ENCODE data around the gene CAMKMT.

Gene CAMKMT

DNA sequence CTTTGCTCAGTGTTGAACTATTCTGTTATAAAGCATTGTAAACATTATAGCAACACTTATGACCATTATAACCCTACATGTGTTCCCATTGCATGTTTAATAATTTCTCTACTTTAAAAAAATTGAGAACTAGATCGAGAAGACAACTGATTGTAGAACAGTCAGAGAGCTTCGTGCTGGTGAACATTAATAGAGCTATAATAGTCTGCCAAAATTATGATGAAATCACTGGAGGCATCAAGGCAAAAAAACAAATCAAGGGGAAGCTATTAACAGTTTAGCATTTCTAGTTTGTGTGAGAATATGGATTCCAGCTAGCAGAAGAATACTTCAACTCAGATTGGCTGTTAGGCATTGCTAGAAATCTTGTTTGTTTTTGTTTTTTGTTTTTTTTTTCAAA is 284.2 kb downstream of the CAMKMT start:
- H3K4me3 ChIP-seq (ENCODE audit: insufficient read depth, low read depth, low read length, poor library complexity, severe bottlenecking) = no peak overlapping the region
- H3K36me3 ChIP-seq (ENCODE audit: control insufficient read depth, insufficient read depth, low read length) = no peaks in the 10 kb centered on the region
- H3K27ac ChIP-seq (ENCODE audit: insufficient read depth, low read length, poor library complexity, severe bottlenecking) = no peak overlapping the region
- DNase-seq = no peak
- no peaks in the 10 kb centered on the region for H3K9me3 ChIP-seq (ENCODE audit: control insufficient read depth, low read length)
- H3K4me1 ChIP-seq (ENCODE audit: control insufficient read depth, insufficient read depth, low read length, poor library complexity, severe bottlenecking) = no peaks in the 10 kb centered on the region
- no peaks in the 10 kb centered on the region for H3K27me3 ChIP-seq (replicated peaks; ENCODE audit: control insufficient read depth, insufficient read depth, low read length, poor library complexity, severe bottlenecking)

DNA sequence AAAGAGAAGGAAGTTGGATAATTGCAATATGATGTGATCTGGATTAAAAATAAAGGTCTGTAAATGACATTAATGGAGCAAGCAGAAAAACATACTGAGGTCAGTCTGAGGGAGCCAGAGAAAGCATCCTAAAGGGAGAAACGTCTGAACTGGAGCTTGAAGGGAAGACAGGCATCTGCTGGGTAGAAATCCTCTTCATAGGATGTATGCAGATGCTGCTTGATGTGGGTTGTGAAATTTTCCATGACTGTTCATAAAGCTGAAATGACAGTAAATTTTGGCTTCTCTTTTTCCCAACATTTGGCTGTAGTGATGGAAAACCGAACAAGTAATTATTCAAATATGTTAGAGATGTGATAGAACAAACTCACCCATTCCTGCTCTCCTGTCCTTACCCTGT is 287.6 kb downstream of the CAMKMT start:
- Histone ChIP-seq H3K4me3 (ENCODE audit: insufficient read depth, low read depth, low read length, poor library complexity, severe bottlenecking) (no peak overlapping the region), H3K9me3 (ENCODE audit: control insufficient read depth, low read length) (no peaks in the 10 kb centered on the region), H3K4me1 (ENCODE audit: control insufficient read depth, insufficient read depth, low read length, poor library complexity, severe bottlenecking) (no peaks in the 10 kb centered on the region), H3K27me3 (replicated peaks; ENCODE audit: control insufficient read depth, insufficient read depth, low read length, poor library complexity, severe bottlenecking) (no peaks in the 10 kb centered on the region), H3K36me3 (ENCODE audit: control insufficient read depth, insufficient read depth, low read length) (no peaks in the 10 kb centered on the region), H3K27ac (ENCODE audit: insufficient read depth, low read length, poor library complexity, severe bottlenecking) (no peak overlapping the region)
- DNase-seq = no peak

DNA sequence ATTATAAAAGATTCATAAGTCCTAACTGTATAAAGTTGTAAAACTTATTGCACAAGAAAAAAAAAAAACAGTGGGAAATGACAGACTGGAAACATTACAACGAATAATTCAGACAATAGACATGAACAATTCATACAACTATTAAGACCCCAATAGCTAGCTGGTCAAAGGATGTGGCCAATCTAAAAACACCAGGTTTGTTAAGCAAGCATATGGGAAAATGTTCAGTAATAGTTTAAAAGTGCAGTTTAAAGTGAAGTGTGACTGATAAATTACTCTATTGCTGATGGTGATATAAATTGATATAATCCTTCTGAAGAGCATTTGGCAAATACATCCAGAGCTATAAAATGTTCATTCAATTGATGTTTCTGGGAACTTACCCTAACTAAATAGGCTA is 289.0 kb downstream of the CAMKMT start:
- Histone ChIP-seq H3K36me3 (ENCODE audit: control insufficient read depth, insufficient read depth, low read length) (no peaks in the 10 kb centered on the region), H3K27me3 (replicated peaks; ENCODE audit: control insufficient read depth, insufficient read depth, low read length, poor library complexity, severe bottlenecking) (no peaks in the 10 kb centered on the region), H3K4me3 (ENCODE audit: insufficient read depth, low read depth, low read length, poor library complexity, severe bottlenecking) (no peak overlapping the region), H3K9me3 (ENCODE audit: control insufficient read depth, low read length) (no peaks in the 10 kb centered on the region), H3K27ac (ENCODE audit: insufficient read depth, low read length, poor library complexity, severe bottlenecking) (no peak overlapping the region), H3K4me1 (ENCODE audit: control insufficient read depth, insufficient read depth, low read length, poor library complexity, severe bottlenecking) (no peaks in the 10 kb centered on the region)
- no peak for DNase-seq

- Histone ChIP-seq H3K27ac (ENCODE audit: insufficient read depth, low read length, poor library complexity, severe bottlenecking) (no peak overlapping the region), H3K4me1 (ENCODE audit: control insufficient read depth, insufficient read depth, low read length, poor library complexity, severe bottlenecking) (no peaks in the 10 kb centered on the region), H3K36me3 (ENCODE audit: control insufficient read depth, insufficient read depth, low read length) (no peaks in the 10 kb centered on the region), H3K9me3 (ENCODE audit: control insufficient read depth, low read length) (no peaks in the 10 kb centered on the region), H3K27me3 (replicated peaks; ENCODE audit: control insufficient read depth, insufficient read depth, low read length, poor library complexity, severe bottlenecking) (no peaks in the 10 kb centered on the region), H3K4me3 (ENCODE audit: insufficient read depth, low read depth, low read length, poor library complexity, severe bottlenecking) (no peak overlapping the region)
- DNase-seq = no peak
These were observed 290.2 kb downstream of the CAMKMT start for GRCh38 chr2:44651974-44652373.

DNA sequence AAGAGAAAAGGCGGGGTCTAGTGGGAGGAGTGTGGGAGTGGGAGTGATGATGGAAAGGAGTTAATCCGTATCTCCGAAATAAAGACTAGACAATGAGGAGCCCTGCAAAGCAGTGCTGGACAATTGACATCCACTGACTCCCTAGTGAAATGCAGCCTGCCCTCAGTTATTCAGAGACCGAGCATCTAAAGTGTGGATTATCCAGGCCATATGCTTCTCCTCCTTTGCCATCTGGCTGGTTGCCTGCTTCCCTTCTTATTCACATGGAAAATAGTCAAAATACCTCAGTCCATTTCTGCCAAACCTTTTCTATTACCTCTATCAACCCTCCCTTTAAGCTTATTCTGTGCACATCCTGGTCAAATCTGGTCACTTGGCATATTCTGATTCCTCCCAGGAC is 291.0 kb downstream of the CAMKMT start:
- H3K27ac ChIP-seq (ENCODE audit: insufficient read depth, low read length, poor library complexity, severe bottlenecking) = no peak overlapping the region
- no peaks in the 10 kb centered on the region for H3K36me3 ChIP-seq (ENCODE audit: control insufficient read depth, insufficient read depth, low read length)
- no peak for DNase-seq
- H3K9me3 ChIP-seq (ENCODE audit: control insufficient read depth, low read length) = no peaks in the 10 kb centered on the region
- no peaks in the 10 kb centered on the region for H3K4me1 ChIP-seq (ENCODE audit: control insufficient read depth, insufficient read depth, low read length, poor library complexity, severe bottlenecking)
- H3K27me3 ChIP-seq (replicated peaks; ENCODE audit: control insufficient read depth, insufficient read depth, low read length, poor library complexity, severe bottlenecking) = no peaks in the 10 kb centered on the region
- no peak overlapping the region for H3K4me3 ChIP-seq (ENCODE audit: insufficient read depth, low read depth, low read length, poor library complexity, severe bottlenecking)

DNA sequence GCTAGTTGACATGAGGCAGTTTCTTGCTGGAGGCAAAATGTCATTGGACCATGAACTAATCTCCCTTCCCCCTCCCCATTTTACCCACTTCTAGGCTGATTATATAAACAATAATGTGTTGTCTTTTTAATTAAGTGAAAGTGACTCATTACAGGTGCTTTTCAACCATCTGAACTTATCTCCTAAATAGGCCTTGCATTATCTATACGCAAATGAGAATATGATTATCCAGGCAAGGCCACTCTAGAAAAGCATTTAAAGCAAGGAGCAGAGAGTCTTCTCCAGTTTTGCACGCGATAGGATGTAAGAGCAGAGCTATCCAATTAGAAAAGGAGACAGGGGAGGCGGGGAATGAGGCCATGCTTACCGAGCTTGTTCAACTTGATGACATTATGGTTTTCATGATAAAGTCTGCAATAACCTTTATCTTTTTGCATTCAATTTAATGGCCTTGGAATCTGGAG is 293.7 kb downstream of the CAMKMT start:
- no peak overlapping the region for H3K4me3 ChIP-seq (ENCODE audit: insufficient read depth, low read depth, low read length, poor library complexity, severe bottlenecking)
- no peak overlapping the region for H3K27ac ChIP-seq (ENCODE audit: insufficient read depth, low read length, poor library complexity, severe bottlenecking)
- no peak for DNase-seq
- no peaks in the 10 kb centered on the region for H3K4me1 ChIP-seq (ENCODE audit: control insufficient read depth, insufficient read depth, low read length, poor library complexity, severe bottlenecking)
- H3K27me3 ChIP-seq (replicated peaks; ENCODE audit: control insufficient read depth, insufficient read depth, low read length, poor library complexity, severe bottlenecking) = no peaks in the 10 kb centered on the region
- no peaks in the 10 kb centered on the region for H3K36me3 ChIP-seq (ENCODE audit: control insufficient read depth, insufficient read depth, low read length)
- no peaks in the 10 kb centered on the region for H3K9me3 ChIP-seq (ENCODE audit: control insufficient read depth, low read length)

- DNase-seq = no peak
- Histone ChIP-seq H3K4me3 (ENCODE audit: insufficient read depth, low read depth, low read length, poor library complexity, severe bottlenecking) (no peak overlapping the region), H3K27me3 (replicated peaks; ENCODE audit: control insufficient read depth, insufficient read depth, low read length, poor library complexity, severe bottlenecking) (no peaks in the 10 kb centered on the region), H3K9me3 (ENCODE audit: control insufficient read depth, low read length) (no peaks in the 10 kb centered on the region), H3K27ac (ENCODE audit: insufficient read depth, low read length, poor library complexity, severe bottlenecking) (no peak overlapping the region), H3K4me1 (ENCODE audit: control insufficient read depth, insufficient read depth, low read length, poor library complexity, severe bottlenecking) (no peaks in the 10 kb centered on the region), H3K36me3 (ENCODE audit: control insufficient read depth, insufficient read depth, low read length) (no peaks in the 10 kb centered on the region)
These were observed 294.7 kb downstream of the CAMKMT start for GRCh38 chr2:44656460-44656859.

DNA sequence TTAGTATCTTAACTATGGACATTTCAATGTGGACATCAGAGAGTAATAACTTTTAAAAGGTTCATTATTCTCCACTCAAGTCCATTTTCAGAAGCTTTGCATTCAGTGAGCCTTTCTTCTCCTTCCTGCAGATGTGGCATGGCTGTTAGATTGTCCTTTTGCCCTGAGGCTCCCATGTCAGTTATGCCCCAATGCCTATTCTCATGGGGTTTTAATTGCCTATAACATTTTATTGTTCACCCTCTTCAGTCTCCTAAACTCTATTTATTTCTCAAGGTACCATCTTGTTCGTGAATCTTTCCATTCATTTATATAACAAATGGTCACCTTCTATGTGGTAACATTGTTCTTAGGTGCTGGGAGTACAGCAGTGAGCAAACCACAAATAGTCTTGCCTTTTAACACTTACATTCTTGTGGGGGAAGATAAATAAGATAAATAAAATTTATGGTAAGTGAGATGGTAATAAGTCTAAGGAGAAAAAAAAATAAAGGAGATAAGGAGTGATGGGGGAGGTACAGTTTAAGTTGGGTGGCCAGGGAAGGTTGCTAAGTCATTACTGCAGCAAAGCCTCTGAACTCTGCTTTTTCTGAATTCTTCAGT is 301.8 kb downstream of the CAMKMT start:
- H3K9me3 ChIP-seq (ENCODE audit: control insufficient read depth, low read length) = no peaks in the 10 kb centered on the region
- H3K36me3 ChIP-seq (ENCODE audit: control insufficient read depth, insufficient read depth, low read length) = no peaks in the 10 kb centered on the region
- H3K4me3 ChIP-seq (ENCODE audit: insufficient read depth, low read depth, low read length, poor library complexity, severe bottlenecking) = no peak overlapping the region
- no peaks in the 10 kb centered on the region for H3K4me1 ChIP-seq (ENCODE audit: control insufficient read depth, insufficient read depth, low read length, poor library complexity, severe bottlenecking)
- H3K27me3 ChIP-seq (replicated peaks; ENCODE audit: control insufficient read depth, insufficient read depth, low read length, poor library complexity, severe bottlenecking) = no peaks in the 10 kb centered on the region
- H3K27ac ChIP-seq (ENCODE audit: insufficient read depth, low read length, poor library complexity, severe bottlenecking) = no peak overlapping the region
- DNase-seq = no peak

- H3K4me1 ChIP-seq (ENCODE audit: control insufficient read depth, insufficient read depth, low read length, poor library complexity, severe bottlenecking) = no peaks in the 10 kb centered on the region
- no peak overlapping the region for H3K27ac ChIP-seq (ENCODE audit: insufficient read depth, low read length, poor library complexity, severe bottlenecking)
- no peak for DNase-seq
- no peak overlapping the region for H3K4me3 ChIP-seq (ENCODE audit: insufficient read depth, low read depth, low read length, poor library complexity, severe bottlenecking)
- no peaks in the 10 kb centered on the region for H3K27me3 ChIP-seq (replicated peaks; ENCODE audit: control insufficient read depth, insufficient read depth, low read length, poor library complexity, severe bottlenecking)
- no peaks in the 10 kb centered on the region for H3K36me3 ChIP-seq (ENCODE audit: control insufficient read depth, insufficient read depth, low read length)
- H3K9me3 ChIP-seq (ENCODE audit: control insufficient read depth, low read length) = no peaks in the 10 kb centered on the region
These were observed 306.6 kb downstream of the CAMKMT start for GRCh38 chr2:44668336-44668735.

GRCh38 chr2:44671276-44671675 is 309.5 kb downstream of the CAMKMT start:
- H3K27me3 ChIP-seq (replicated peaks; ENCODE audit: control insufficient read depth, insufficient read depth, low read length, poor library complexity, severe bottlenecking) = no peaks in the 10 kb centered on the region
- H3K4me1 ChIP-seq (ENCODE audit: control insufficient read depth, insufficient read depth, low read length, poor library complexity, severe bottlenecking) = no peaks in the 10 kb centered on the region
- no peaks in the 10 kb centered on the region for H3K36me3 ChIP-seq (ENCODE audit: control insufficient read depth, insufficient read depth, low read length)
- no peaks in the 10 kb centered on the region for H3K9me3 ChIP-seq (ENCODE audit: control insufficient read depth, low read length)
- H3K4me3 ChIP-seq (ENCODE audit: insufficient read depth, low read depth, low read length, poor library complexity, severe bottlenecking) = no peak overlapping the region
- H3K27ac ChIP-seq (ENCODE audit: insufficient read depth, low read length, poor library complexity, severe bottlenecking) = no peak overlapping the region
- DNase-seq = no peak
